ENCODE results near the gene PYGO2.

GRCh38 chr1:154996966-154997701, 35.6 kb upstream of the PYGO2 start:
- TF ChIP-seq POLR2A (IDR thresholded peaks at IDR 0.05), result no peak
- no peak for TF ChIP-seq CTCF (IDR thresholded peaks at IDR 0.05)
